B cell (primary cell): ENCODE results near the gene VAV3. TPM values are rescaled to one million over a fixed set of nuclear protein-coding genes. Genes with fewer than 3 reads are reported as not detected.

Source experiments
- ATAC-seq: fragments of 200-7000 bp; cut with Tn5 transposase; one replicate; pipeline ENCODE4 v1.10.0; 2021; ENCODE audit warnings: low read depth, mild to moderate bottlenecking, moderate number of reproducible peaks, moderate library complexity
- CTCF ChIA-PET: fragments of 350-600 bp; sonication (Branson Sonifier 250); formaldehyde crosslinking; loops from one replicate; lab custom pipeline; 2021; ENCODE audit warnings: antibody characterized with exemption, inconsistent platforms; lab: Charles Lee
- POLR2A ChIA-PET: fragments of 350-600 bp; sonication (Branson Sonifier 250); formaldehyde crosslinking; loops from one replicate; lab custom pipeline; 2021; ENCODE audit warnings: antibody characterized with exemption; lab: Charles Lee
- DNase-seq: peaks from one replicate; pipeline ENCODE4 v3.0.0; 2013
- H2AFZ ChIP-seq: 2 replicates; pipeline ENCODE4 v1.6.1; 2012; ENCODE audit warnings: mild to moderate bottlenecking, low read depth, low read length; ENCODE audit not compliant: insufficient read depth, poor library complexity, severe bottlenecking
- H3K27ac ChIP-seq, 2 donors: 1 replicate in 1 of 2; 2 replicates in 1 of 2; pipeline ENCODE4 v1.5.1; 2012 to 2013; ENCODE audit warnings: low read length in 2 of 2, mild to moderate bottlenecking in 2 of 2, moderate library complexity in 1 of 2
- H3K27me3 ChIP-seq, 4 experiments: fragments of 200-600 bp in 1 of 4; sonication (generic) in 1 of 4; replicated peaks in 1 of 4; 1 replicate in 2 of 4; 2 replicates in 2 of 4; pipeline versions ENCODE4 v1.6.1 to v1.7.0; 2013 to 2016; ENCODE audit warnings: low read length in 3 of 4, mild to moderate bottlenecking in 2 of 4, mixed read lengths in 1 of 4, moderate library complexity in 1 of 4; ENCODE audit not compliant: insufficient read depth in 4 of 4, control insufficient read depth in 3 of 4; ENCODE audit errors: control extremely low read depth in 1 of 4
- H3K36me3 ChIP-seq, 2 experiments: replicated peaks in 1 of 2; 1 replicate in 1 of 2; 2 replicates in 1 of 2; pipeline versions ENCODE4 v1.6.1 to v1.7.1; 2013; ENCODE audit warnings: low read length in 1 of 2; ENCODE audit not compliant: insufficient read depth in 2 of 2, control insufficient read depth in 1 of 2; ENCODE audit errors: control extremely low read depth in 1 of 2, extremely low read depth in 1 of 2
- H3K4me1 ChIP-seq, 2 donors: fragments of 200-600 bp in 1 of 2; sonication (generic) in 1 of 2; 1 replicate in 1 of 2; 2 replicates in 1 of 2; pipeline versions ENCODE4 v1.5.1 to v1.6.1; 2013 to 2017; ENCODE audit warnings: low read length in 2 of 2; ENCODE audit not compliant: control insufficient read depth in 2 of 2, insufficient read depth in 2 of 2
- H3K4me2 ChIP-seq: replicated peaks from 2 replicates; pipeline ENCODE3; 2012; ENCODE audit warnings: mild to moderate bottlenecking, low read depth, low read length; ENCODE audit not compliant: poor library complexity, severe bottlenecking
- H3K4me3 ChIP-seq, 5 experiments: fragments of 200-600 bp in 1 of 5; sonication (generic) in 1 of 5; 1 replicate in 3 of 5; 2 replicates in 2 of 5; pipeline versions ENCODE4 v1.5.1 to v1.7.0; 2011 to 2016; ENCODE audit warnings: low read length in 4 of 5, mild to moderate bottlenecking in 4 of 5, low read depth in 2 of 5, control low read depth in 1 of 5, moderate library complexity in 1 of 5; ENCODE audit not compliant: insufficient read depth in 1 of 5; ENCODE audit errors: control extremely low read depth in 1 of 5, extremely low read depth in 1 of 5
- H3K79me2 ChIP-seq: fragments of 200-600 bp; sonication (generic); one replicate; pipeline ENCODE4 v1.6.0; 2016; ENCODE audit warnings: low read length; ENCODE audit not compliant: control insufficient read depth, insufficient read depth
- H3K9ac ChIP-seq: fragments of 200-600 bp; sonication (generic); 2 replicates; pipeline ENCODE4 v1.6.1; 2017; ENCODE audit warnings: mild to moderate bottlenecking, low read length, moderate library complexity
- H3K9me3 ChIP-seq, 3 donors: one replicate each; pipeline versions ENCODE4 v1.6.1 to v1.7.1; 2013; ENCODE audit warnings: low read length in 2 of 3; ENCODE audit not compliant: control insufficient read depth in 2 of 3, insufficient read depth in 1 of 3; ENCODE audit errors: control extremely low read depth in 1 of 3
- H4K20me1 ChIP-seq: 2 replicates; pipeline ENCODE4 v1.6.0; 2012; ENCODE audit warnings: mild to moderate bottlenecking, low read length; ENCODE audit not compliant: insufficient read depth, control insufficient read depth, poor library complexity, severe bottlenecking
- H3K27ac Mint-ChIP-seq: one replicate; pipeline ENCODE4 v1.8.0; 2021; ENCODE audit warnings: mixed read lengths
- H3K27me3 Mint-ChIP-seq: one replicate; pipeline ENCODE4 v1.8.0; 2021; ENCODE audit warnings: mixed read lengths
- H3K4me1 Mint-ChIP-seq: one replicate; pipeline ENCODE4 v1.8.0; 2021; ENCODE audit warnings: mixed read lengths
- H3K4me3 Mint-ChIP-seq: one replicate; pipeline ENCODE4 v1.8.0; 2021; ENCODE audit warnings: mixed read lengths
- H3K9me3 Mint-ChIP-seq: one replicate; pipeline ENCODE4 v1.8.0; 2022; ENCODE audit warnings: mixed read lengths; ENCODE audit not compliant: insufficient read depth
- EZH2 ChIP-seq: IDR thresholded peaks from 2 replicates; pipeline ENCODE4 v1.6.1; 2012; ENCODE audit warnings: borderline replicate concordance, low read depth, mild to moderate bottlenecking, moderate library complexity, low read length; ENCODE audit not compliant: insufficient read depth, poor library complexity, severe bottlenecking
- WGBS: methylation state at CpG from one replicate; pipeline ENCODE4 v1.1.5; 2013; ENCODE audit warnings: missing lambda C conversion rate; ENCODE audit not compliant: insufficient coverage; 5-methylcytosine and 5-hydroxymethylcytosine counted together
- intact Hi-C: fragments of 100-400 bp; cut with micrococcal nuclease; formaldehyde crosslinking; loops from one replicate; pipeline ENCODE4 v1.10.0; 2022
- polyA plus RNA-seq: library from polyadenylated mRNA; depleted of rRNA; stranded (reverse); fragments of >200 nt; gene quantifications from 2 replicates; pipeline ENCODE4 v1.2.3, GENCODE V29; 2012
- total RNA-seq, 2 donors: library from RNA; stranded (reverse); fragments of 120-200 nt in 1 of 2; gene quantifications; 1 replicate in 1 of 2; 2 replicates in 1 of 2; pipeline versions ENCODE4 v1.2.3 to v1.2.4, GENCODE V29; 2013 to 2022
- TF ChIP-seq, protein P1 (sequence below): fragments of 200-600 bp; IDR thresholded peaks from one replicate; pipeline ENCODE4 v1.8.0; 2022; ENCODE audit warnings: antibody characterized with exemption, mild to moderate bottlenecking

VAV3 gene
- total and polyA plus RNA-seq, 2 donors (not counting 1 experiment from before 2014, with no cell fraction given) = 14.8 to 32.5 TPM

DNA sequence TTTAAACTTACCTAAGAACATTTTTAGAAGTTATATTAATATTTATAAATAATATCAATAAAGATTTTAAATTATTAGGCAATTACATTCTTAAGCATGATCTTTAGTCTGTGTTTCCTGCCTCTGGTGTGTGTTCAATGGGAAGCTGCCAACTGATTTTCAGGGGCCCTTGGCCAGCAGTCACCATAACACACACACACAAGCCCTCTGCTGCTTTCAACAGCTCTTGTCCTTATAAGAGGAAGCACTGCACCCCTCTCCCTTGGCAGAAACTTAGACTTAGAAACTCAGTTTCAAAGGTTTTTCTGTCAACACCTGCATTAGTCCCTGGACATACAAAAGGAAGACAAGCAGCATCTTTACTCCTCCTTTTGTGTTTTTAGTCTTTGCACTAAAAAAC is 81.4 kb downstream of the VAV3 start:
- ChIA-PET CTCF (interaction anchor here (0.7 to 1.6 kb wide), 3 partner anchors 11 to 127 kb away, joined by 3 to 4 read pairs (median 4); no protein-coding TSS in a partner anchor), POLR2A (interaction anchor here (0.6 kb wide), 1 partner anchor 32 kb away, joined by 3 read pairs; no protein-coding TSS in a partner anchor)
- intact Hi-C loops = no loop called here
- Histone ChIP-seq H2AFZ (no peak overlapping the region), H3K27me3 (no peaks in the 10 kb centered on the region), H3K4me1 (peaks cover 15 to 21% of the 10 kb centered on the region in 2 donors), H3K27ac (no peak overlapping the region), H3K9me3 (peaks cover 0 to 4% (median 0%) of the 10 kb centered on the region in 3 donors), H3K4me2 (peak overlapping the region; percentile 29), H3K79me2 (peaks cover 97% of the 10 kb centered on the region), H4K20me1 (no peaks in the 10 kb centered on the region), H3K36me3 (peaks cover 0 to 4% of the 10 kb centered on the region in 2 experiments), H3K9ac (no peak overlapping the region), H3K4me3 (no peak overlapping the region)
- no peak overlapping the region for H3K27ac Mint-ChIP-seq
- no peaks in the 10 kb centered on the region for H3K27me3 Mint-ChIP-seq
- no peak for TF ChIP-seq EZH2
- TF ChIP-seq, protein P1, sequence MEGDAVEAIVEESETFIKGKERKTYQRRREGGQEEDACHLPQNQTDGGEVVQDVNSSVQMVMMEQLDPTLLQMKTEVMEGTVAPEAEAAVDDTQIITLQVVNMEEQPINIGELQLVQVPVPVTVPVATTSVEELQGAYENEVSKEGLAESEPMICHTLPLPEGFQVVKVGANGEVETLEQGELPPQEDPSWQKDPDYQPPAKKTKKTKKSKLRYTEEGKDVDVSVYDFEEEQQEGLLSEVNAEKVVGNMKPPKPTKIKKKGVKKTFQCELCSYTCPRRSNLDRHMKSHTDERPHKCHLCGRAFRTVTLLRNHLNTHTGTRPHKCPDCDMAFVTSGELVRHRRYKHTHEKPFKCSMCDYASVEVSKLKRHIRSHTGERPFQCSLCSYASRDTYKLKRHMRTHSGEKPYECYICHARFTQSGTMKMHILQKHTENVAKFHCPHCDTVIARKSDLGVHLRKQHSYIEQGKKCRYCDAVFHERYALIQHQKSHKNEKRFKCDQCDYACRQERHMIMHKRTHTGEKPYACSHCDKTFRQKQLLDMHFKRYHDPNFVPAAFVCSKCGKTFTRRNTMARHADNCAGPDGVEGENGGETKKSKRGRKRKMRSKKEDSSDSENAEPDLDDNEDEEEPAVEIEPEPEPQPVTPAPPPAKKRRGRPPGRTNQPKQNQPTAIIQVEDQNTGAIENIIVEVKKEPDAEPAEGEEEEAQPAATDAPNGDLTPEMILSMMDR = no peak
- DNase-seq = no peak
- H3K4me3 Mint-ChIP-seq = no peak overlapping the region
- no peaks in the 10 kb centered on the region for H3K9me3 Mint-ChIP-seq
- peaks cover 63% of the 10 kb centered on the region for H3K4me1 Mint-ChIP-seq
- ATAC-seq = peak; percentile 33

DNA sequence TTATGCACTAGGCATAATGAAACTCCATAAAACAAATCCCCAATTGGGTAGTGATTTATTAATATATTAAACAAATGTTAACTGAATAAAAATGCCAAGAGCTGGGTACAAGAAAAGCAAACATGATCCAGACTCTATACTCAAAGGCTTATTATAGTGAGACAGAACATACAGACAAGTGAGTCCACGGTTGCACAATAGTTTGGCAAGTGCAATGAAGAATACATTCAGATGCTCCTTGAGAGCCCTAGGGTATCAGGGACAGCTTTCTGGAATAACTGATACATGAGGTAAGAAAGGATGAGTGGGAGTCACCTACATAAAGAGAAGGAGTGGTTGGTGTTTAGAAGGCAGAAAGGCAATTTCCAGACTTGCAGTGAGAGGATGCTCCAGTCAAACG is 85.1 kb downstream of the VAV3 start:
- H3K79me2 ChIP-seq = peaks cover 97% of the 10 kb centered on the region
- H3K4me1 Mint-ChIP-seq = peaks cover 69% of the 10 kb centered on the region
- TF ChIP-seq EZH2 = no peak
- TF ChIP-seq, protein P1 = no peak

More for the DNA sequence above, 85.1 kb downstream of the VAV3 start:
- Histone ChIP-seq H2AFZ (no peak overlapping the region), H3K9me3 (peaks cover 0 to 3% (median 0%) of the 10 kb centered on the region in 3 donors), H3K9ac (no peak overlapping the region), H3K36me3 (peaks cover 0 to 4% of the 10 kb centered on the region in 2 experiments), H3K4me1 (peaks cover 39 to 45% of the 10 kb centered on the region in 2 donors), H3K27ac (no peak overlapping the region), H3K27me3 (no peaks in the 10 kb centered on the region), H4K20me1 (no peaks in the 10 kb centered on the region), H3K4me3 (no peak overlapping the region), H3K4me2 (no peak overlapping the region)
- CTCF ChIA-PET = no interaction called here
- Mint-ChIP-seq H3K27me3 (no peaks in the 10 kb centered on the region), H3K4me3 (no peak overlapping the region), H3K9me3 (peaks cover 4% of the 10 kb centered on the region), H3K27ac (no peak overlapping the region)
- ATAC-seq (no peak), DNase-seq (no peak)
- intact Hi-C loops = no loop called here
- 97% methylated on average over 2 of the region's 2 CpGs for WGBS
- POLR2A ChIA-PET = no interaction called here
